CD4-positive, CD25-positive, alpha-beta regulatory T cell (primary cell): ENCODE measurements around the gene TFRC. TPM values are rescaled to one million over a fixed set of nuclear protein-coding genes. Genes with fewer than 3 reads are reported as not detected.
A peak's percentile ranks its signal among the peaks of the same experiment; 100 is the strongest.

ENCODE experiments used
- ATAC-seq, 2 donors: fragments of 150-1000 bp; cut with Tn5 transposase; one replicate each; pipeline ENCODE4 v1.10.0; 2021; ENCODE audit warnings: low read depth in 2 of 2, moderate number of reproducible peaks in 2 of 2, moderate library complexity in 1 of 2
- DNase-seq, 3 donors: peaks; one replicate each; pipeline versions ENCODE4 v3.0.0 to v3.0.0-alpha.2; 2012 to 2022; ENCODE audit warnings: mixed read lengths in 1 of 3
- H3K27ac ChIP-seq: one replicate; pipeline ENCODE4 v1.7.0; 2013; ENCODE audit warnings: mild to moderate bottlenecking, low read length; ENCODE audit not compliant: insufficient read depth, poor library complexity, severe bottlenecking
- H3K27me3 ChIP-seq: one replicate; pipeline ENCODE4 v1.7.0; 2013; ENCODE audit warnings: low read length; ENCODE audit not compliant: control insufficient read depth, insufficient read depth
- H3K36me3 ChIP-seq: one replicate; pipeline ENCODE4 v1.7.0; 2013; ENCODE audit warnings: mild to moderate bottlenecking, low read length, moderate library complexity; ENCODE audit not compliant: control insufficient read depth, insufficient read depth
- H3K4me1 ChIP-seq: 2 replicates; pipeline ENCODE4 v1.7.0; 2013; ENCODE audit warnings: mild to moderate bottlenecking, low read length; ENCODE audit not compliant: insufficient read depth, control insufficient read depth, poor library complexity, severe bottlenecking
- H3K4me3 ChIP-seq: one replicate; pipeline ENCODE4 v1.7.0; 2013; ENCODE audit warnings: low read depth, mild to moderate bottlenecking, low read length, moderate library complexity
- H3K9me3 ChIP-seq, 2 experiments: 1 replicate in 1 of 2; 2 replicates in 1 of 2; pipeline ENCODE4 v1.7.0; 2013; ENCODE audit warnings: low read length in 2 of 2, mild to moderate bottlenecking in 1 of 2, moderate library complexity in 1 of 2; ENCODE audit not compliant: control insufficient read depth in 2 of 2
- H3K27ac Mint-ChIP-seq, 3 donors: one replicate each; pipeline ENCODE4 v1.8.0; 2020 to 2022; ENCODE audit warnings: mild to moderate bottlenecking in 3 of 3, mixed read lengths in 3 of 3, moderate library complexity in 2 of 3
- H3K27me3 Mint-ChIP-seq: one replicate; pipeline ENCODE4 v1.8.0; 2022; ENCODE audit warnings: mild to moderate bottlenecking, mixed read lengths
- H3K36me3 Mint-ChIP-seq: one replicate; pipeline ENCODE4 v1.8.0; 2020; ENCODE audit warnings: mixed read lengths
- H3K4me1 Mint-ChIP-seq, 4 donors: one replicate each; pipeline ENCODE4 v1.8.0; 2020 to 2022; ENCODE audit warnings: mixed read lengths in 4 of 4, mild to moderate bottlenecking in 1 of 4
- H3K4me3 Mint-ChIP-seq, 4 donors: one replicate each; pipeline ENCODE4 v1.8.0; 2020 to 2022; ENCODE audit warnings: mild to moderate bottlenecking in 4 of 4, mixed read lengths in 4 of 4, moderate library complexity in 3 of 4
- H3K9me3 Mint-ChIP-seq, 7 donors: one replicate each; pipeline ENCODE4 v1.8.0; 2020 to 2022; ENCODE audit warnings: mixed read lengths in 7 of 7, mild to moderate bottlenecking in 3 of 7, moderate library complexity in 2 of 7
- polyA plus RNA-seq, 4 donors: library from polyadenylated mRNA; unstranded; fragments of 300-500 nt; fragmentation: Illumina TruSeq; gene quantifications; one replicate each; pipeline ENCODE4 v1.2.3, GENCODE V29; 2021
- total RNA-seq: library from RNA; stranded (reverse); gene quantifications from one replicate; pipeline ENCODE4 v1.2.3, GENCODE V29; 2022

TFRC gene
- 356 TPM for total RNA-seq
- 10 to 100 TPM; 21.5 to 36.9 (median 28.7) TPM for polyA plus RNA-seq

- Histone ChIP-seq H3K36me3 (no peaks in the 10 kb centered on the region), H3K4me3 (peak within 1 kb of the TSS; percentile 99), H3K4me1 (peaks cover 34% of the 10 kb centered on the region), H3K27me3 (no peaks in the 10 kb centered on the region), H3K27ac (peak within 1 kb of the TSS; percentile 95), H3K9me3 (no peaks in the 10 kb centered on the region)
- no peaks in the 10 kb centered on the region for H3K27me3 Mint-ChIP-seq
- peak within 1 kb of the TSS; percentile 94 to 96 (median 95) for H3K27ac Mint-ChIP-seq
- peaks cover 3% of the 10 kb centered on the region for H3K36me3 Mint-ChIP-seq
- DNase-seq (peak; percentile 93 to 98 (median 96)), ATAC-seq (peak; percentile 91 to 93)
- peak within 1 kb of the TSS; percentile 94 to 99 (median 98) for H3K4me3 Mint-ChIP-seq
- H3K4me1 Mint-ChIP-seq: peaks cover 0 to 39% (median 27%) of the 10 kb centered on the region in 4 donors
- no peaks in the 10 kb centered on the region for H3K9me3 Mint-ChIP-seq
These were observed at the start of gene TFRC for GRCh38 chr3:196081834-196082618. TFRC (minus strand) TSS chr3:196082090; CDS start chr3:196077099, 4,991 bp downstream.

- ATAC-seq: no peak
- no peak for DNase-seq
- H3K4me3 Mint-ChIP-seq: no peak overlapping the region
- H3K27me3 Mint-ChIP-seq: no peaks in the 10 kb centered on the region
- H3K27me3 ChIP-seq: no peaks in the 10 kb centered on the region
- no peak overlapping the region for H3K4me3 ChIP-seq
- peaks cover 15% of the 10 kb centered on the region for H3K4me1 ChIP-seq
- H3K9me3 Mint-ChIP-seq: no peaks in the 10 kb centered on the region
- peaks cover 10 to 28% (median 19%) of the 10 kb centered on the region in 4 donors for H3K4me1 Mint-ChIP-seq
- H3K27ac ChIP-seq: no peak overlapping the region
- peak overlapping the region in 1 of 3 donors; percentile 90 for H3K27ac Mint-ChIP-seq
- no peaks in the 10 kb centered on the region for H3K36me3 Mint-ChIP-seq
- no peaks in the 10 kb centered on the region for H3K36me3 ChIP-seq
- H3K9me3 ChIP-seq: no peaks in the 10 kb centered on the region
These were observed 46.4 kb upstream of the TFRC start for GRCh38 chr3:196128172-196128843.

- H3K27ac Mint-ChIP-seq: peak overlapping the region; percentile 90 to 94 (median 91)
- no peaks in the 10 kb centered on the region for H3K27me3 ChIP-seq
- peaks cover 10 to 34% (median 19%) of the 10 kb centered on the region in 4 donors for H3K4me1 Mint-ChIP-seq
- H3K9me3 ChIP-seq: no peaks in the 10 kb centered on the region
- ATAC-seq: peak; percentile 39 to 52
- peak overlapping the region; percentile 57 for H3K4me3 ChIP-seq
- H3K4me3 Mint-ChIP-seq: peak overlapping the region in 3 of 4 donors; percentile 41 to 67 (median 44)
- no peaks in the 10 kb centered on the region for H3K27me3 Mint-ChIP-seq
- no peaks in the 10 kb centered on the region for H3K9me3 Mint-ChIP-seq
- H3K27ac ChIP-seq: peak overlapping the region; percentile 56
- no peaks in the 10 kb centered on the region for H3K36me3 ChIP-seq
- DNase-seq: peak in 1 of 3 donors; percentile 71
- H3K4me1 ChIP-seq: peaks cover 15% of the 10 kb centered on the region
- H3K36me3 Mint-ChIP-seq: no peaks in the 10 kb centered on the region
These were observed 45.6 kb upstream of the TFRC start for GRCh38 chr3:196127308-196128040.

- H3K27me3 ChIP-seq: no peaks in the 10 kb centered on the region
- H3K4me1 Mint-ChIP-seq: peaks cover 19 to 59% (median 33%) of the 10 kb centered on the region in 4 donors
- no peak overlapping the region for H3K4me3 Mint-ChIP-seq
- no peaks in the 10 kb centered on the region for H3K27me3 Mint-ChIP-seq
- H3K27ac Mint-ChIP-seq: no peak overlapping the region
- H3K27ac ChIP-seq: no peak overlapping the region
- peaks cover 37% of the 10 kb centered on the region for H3K4me1 ChIP-seq
- H3K9me3 ChIP-seq: no peaks in the 10 kb centered on the region
- DNase-seq: no peak
- no peak overlapping the region for H3K4me3 ChIP-seq
- ATAC-seq: no peak
- no peaks in the 10 kb centered on the region for H3K36me3 Mint-ChIP-seq
- H3K9me3 Mint-ChIP-seq: no peaks in the 10 kb centered on the region
- no peaks in the 10 kb centered on the region for H3K36me3 ChIP-seq
These were observed 42.7 kb upstream of the TFRC start for GRCh38 chr3:196124608-196125007.

- DNase-seq (no peak), ATAC-seq (no peak)
- H3K36me3 Mint-ChIP-seq: no peaks in the 10 kb centered on the region
- Histone ChIP-seq H3K27me3 (no peaks in the 10 kb centered on the region), H3K4me1 (peaks cover 39% of the 10 kb centered on the region), H3K27ac (no peak overlapping the region), H3K36me3 (no peaks in the 10 kb centered on the region), H3K4me3 (no peak overlapping the region), H3K9me3 (no peaks in the 10 kb centered on the region)
- H3K4me3 Mint-ChIP-seq: no peak overlapping the region
- H3K27ac Mint-ChIP-seq: no peak overlapping the region
- no peaks in the 10 kb centered on the region for H3K27me3 Mint-ChIP-seq
- H3K4me1 Mint-ChIP-seq: peaks cover 19 to 58% (median 38%) of the 10 kb centered on the region in 4 donors
- no peaks in the 10 kb centered on the region for H3K9me3 Mint-ChIP-seq
These were observed 40.8 kb upstream of the TFRC start for GRCh38 chr3:196122688-196123046.

- no peak for DNase-seq
- no peaks in the 10 kb centered on the region for H3K9me3 ChIP-seq
- H3K4me1 Mint-ChIP-seq: peaks cover 15 to 53% (median 33%) of the 10 kb centered on the region in 4 donors
- peak overlapping the region; percentile 12 to 88 (median 66) for H3K27ac Mint-ChIP-seq
- no peaks in the 10 kb centered on the region for H3K27me3 ChIP-seq
- H3K9me3 Mint-ChIP-seq: no peaks in the 10 kb centered on the region
- no peaks in the 10 kb centered on the region for H3K36me3 ChIP-seq
- no peaks in the 10 kb centered on the region for H3K27me3 Mint-ChIP-seq
- no peaks in the 10 kb centered on the region for H3K36me3 Mint-ChIP-seq
- no peak overlapping the region for H3K4me3 ChIP-seq
- peaks cover 39% of the 10 kb centered on the region for H3K4me1 ChIP-seq
- H3K27ac ChIP-seq: no peak overlapping the region
- ATAC-seq: no peak
- H3K4me3 Mint-ChIP-seq: peak overlapping the region in 1 of 4 donors; percentile 78
These were observed 40.3 kb upstream of the TFRC start for GRCh38 chr3:196122021-196122687.

- no peaks in the 10 kb centered on the region for H3K27me3 ChIP-seq
- H3K36me3 ChIP-seq: no peaks in the 10 kb centered on the region
- Mint-ChIP-seq H3K36me3 (no peaks in the 10 kb centered on the region), H3K9me3 (no peaks in the 10 kb centered on the region), H3K4me3 (peak overlapping the region in 2 of 4 donors; percentile 46 to 47), H3K27ac (peak overlapping the region; percentile 14 to 88 (median 81)), H3K27me3 (no peaks in the 10 kb centered on the region), H3K4me1 (peaks cover 10 to 46% (median 29%) of the 10 kb centered on the region in 4 donors)
- no peak for DNase-seq
- peak overlapping the region; percentile 41 for H3K27ac ChIP-seq
- no peak for ATAC-seq
- H3K4me3 ChIP-seq: peak overlapping the region; percentile 49
- peaks cover 45% of the 10 kb centered on the region for H3K4me1 ChIP-seq
- no peaks in the 10 kb centered on the region for H3K9me3 ChIP-seq
These were observed 39.2 kb upstream of the TFRC start for GRCh38 chr3:196121066-196121465.
